Measurements from ENCODE around the gene POLD1.

- no peak for TF ChIP-seq POLR2A (IDR thresholded peaks at IDR 0.05)
- TF ChIP-seq, protein P1, sequence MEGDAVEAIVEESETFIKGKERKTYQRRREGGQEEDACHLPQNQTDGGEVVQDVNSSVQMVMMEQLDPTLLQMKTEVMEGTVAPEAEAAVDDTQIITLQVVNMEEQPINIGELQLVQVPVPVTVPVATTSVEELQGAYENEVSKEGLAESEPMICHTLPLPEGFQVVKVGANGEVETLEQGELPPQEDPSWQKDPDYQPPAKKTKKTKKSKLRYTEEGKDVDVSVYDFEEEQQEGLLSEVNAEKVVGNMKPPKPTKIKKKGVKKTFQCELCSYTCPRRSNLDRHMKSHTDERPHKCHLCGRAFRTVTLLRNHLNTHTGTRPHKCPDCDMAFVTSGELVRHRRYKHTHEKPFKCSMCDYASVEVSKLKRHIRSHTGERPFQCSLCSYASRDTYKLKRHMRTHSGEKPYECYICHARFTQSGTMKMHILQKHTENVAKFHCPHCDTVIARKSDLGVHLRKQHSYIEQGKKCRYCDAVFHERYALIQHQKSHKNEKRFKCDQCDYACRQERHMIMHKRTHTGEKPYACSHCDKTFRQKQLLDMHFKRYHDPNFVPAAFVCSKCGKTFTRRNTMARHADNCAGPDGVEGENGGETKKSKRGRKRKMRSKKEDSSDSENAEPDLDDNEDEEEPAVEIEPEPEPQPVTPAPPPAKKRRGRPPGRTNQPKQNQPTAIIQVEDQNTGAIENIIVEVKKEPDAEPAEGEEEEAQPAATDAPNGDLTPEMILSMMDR (IDR thresholded peaks at IDR 0.05), result no peak
Observed at GRCh38 chr19:50402544-50403301, 18.6 kb downstream of the POLD1 start.
